ENCODE data around the gene ATP6V1G2.

ATP6V1G2 gene

GRCh38 chr6:31530659-31531058, 15.7 kb downstream of the ATP6V1G2 start:
- H4K20me1 ChIP-seq (ENCODE audit: control insufficient read depth, insufficient read depth, low read depth, low read length): peaks cover 23% of the 10 kb centered on the region
- peaks cover 67% of the 10 kb centered on the region for H3K36me3 ChIP-seq (ENCODE audit: control insufficient read depth, low read length)
- H3K79me2 ChIP-seq (ENCODE audit: control insufficient read depth, low read length): peaks cover 23% of the 10 kb centered on the region

GRCh38 chr6:31529329-31530150, 16.9 kb downstream of the ATP6V1G2 start:
- no peak for TF ChIP-seq EZH2phosphoT487 (IDR thresholded peaks at IDR 0.05; ENCODE audit: borderline replicate concordance, low read length)
- no peak for TF ChIP-seq CTCF (IDR thresholded peaks at IDR 0.05; ENCODE audit: low read depth, low read length, poor library complexity, severe bottlenecking)
- peaks cover 48% of the 10 kb centered on the region for H3F3A ChIP-seq (ENCODE audit: control insufficient read depth, insufficient read depth)
- no peaks in the 10 kb centered on the region for H3K9me2 ChIP-seq (replicated peaks; ENCODE audit: control insufficient read depth, low read length)
- no peaks in the 10 kb centered on the region for H3K9me3 ChIP-seq (ENCODE audit: control insufficient read depth, insufficient read depth, low read length)
- H3K27me3 ChIP-seq (ENCODE audit: control insufficient read depth, low read length): no peaks in the 10 kb centered on the region
- H3K27ac ChIP-seq (ENCODE audit: low read depth, low read length): no peak overlapping the region
- H3K36me3 ChIP-seq (ENCODE audit: control insufficient read depth, low read length): peaks cover 56% of the 10 kb centered on the region
- no peak overlapping the region for H3K4me3 ChIP-seq (ENCODE audit: low read length)
- H3K4me1 ChIP-seq (ENCODE audit: control insufficient read depth, low read length): no peaks in the 10 kb centered on the region
- H3K4me2 ChIP-seq (ENCODE audit: low read length): no peak overlapping the region
- H3K79me2 ChIP-seq (ENCODE audit: control insufficient read depth, low read length): peaks cover 11% of the 10 kb centered on the region
- H4K20me1 ChIP-seq (ENCODE audit: control insufficient read depth, insufficient read depth, low read depth, low read length): peaks cover 14% of the 10 kb centered on the region; the same call in 1 of the 2 replicates

More at GRCh38 chr6:31530659-31531058, 15.7 kb downstream of the ATP6V1G2 start:
- H3K9me2 ChIP-seq (replicated peaks; ENCODE audit: control insufficient read depth, low read length): no peaks in the 10 kb centered on the region
- H3K27me3 ChIP-seq (ENCODE audit: control insufficient read depth, low read length): no peaks in the 10 kb centered on the region
- no peaks in the 10 kb centered on the region for H3K4me1 ChIP-seq (ENCODE audit: control insufficient read depth, low read length)
- TF ChIP-seq CTCF (IDR thresholded peaks at IDR 0.05; ENCODE audit: low read depth, low read length, poor library complexity, severe bottlenecking) (no peak), EZH2phosphoT487 (IDR thresholded peaks at IDR 0.05; ENCODE audit: borderline replicate concordance, low read length) (no peak)
- no peaks in the 10 kb centered on the region for H3K9me3 ChIP-seq (ENCODE audit: control insufficient read depth, insufficient read depth, low read length)
- H3K27ac ChIP-seq (ENCODE audit: low read depth, low read length): no peak overlapping the region
- H3F3A ChIP-seq (ENCODE audit: control insufficient read depth, insufficient read depth): peaks cover 52% of the 10 kb centered on the region
- no peak overlapping the region for H3K4me3 ChIP-seq (ENCODE audit: low read length)
- no peak overlapping the region for H3K4me2 ChIP-seq (ENCODE audit: low read length)

- Histone ChIP-seq H3K4me3 (ENCODE audit: low read length) (no peak within 1 kb of the TSS), H4K20me1 (ENCODE audit: control insufficient read depth, insufficient read depth, low read depth, low read length) (peaks cover 14% of the 10 kb centered on the region; the same call in 1 of the 2 replicates), H3K79me2 (ENCODE audit: control insufficient read depth, low read length) (peaks cover 7% of the 10 kb centered on the region), H3K9me3 (ENCODE audit: control insufficient read depth, insufficient read depth, low read length) (no peaks in the 10 kb centered on the region), H3K9me2 (replicated peaks; ENCODE audit: control insufficient read depth, low read length) (no peaks in the 10 kb centered on the region), H3F3A (ENCODE audit: control insufficient read depth, insufficient read depth) (peaks cover 48% of the 10 kb centered on the region), H3K27ac (ENCODE audit: low read depth, low read length) (no peak within 1 kb of the TSS), H3K4me1 (ENCODE audit: control insufficient read depth, low read length) (no peaks in the 10 kb centered on the region), H3K4me2 (ENCODE audit: low read length) (no peak within 1 kb of the TSS), H3K36me3 (ENCODE audit: control insufficient read depth, low read length) (peaks cover 49% of the 10 kb centered on the region), H3K27me3 (ENCODE audit: control insufficient read depth, low read length) (no peaks in the 10 kb centered on the region)
- TF ChIP-seq EZH2phosphoT487 (IDR thresholded peaks at IDR 0.05; ENCODE audit: borderline replicate concordance, low read length): no peak
- TF ChIP-seq CTCF (IDR thresholded peaks at IDR 0.05; ENCODE audit: low read depth, low read length, poor library complexity, severe bottlenecking): no peak
Observed at GRCh38 chr6:31528821-31529328, 17.5 kb downstream of the ATP6V1G2 start, which contains the start of gene MCCD1. TSS of gene MCCD1 (plus strand) at chr6:31528962. CDS start at chr6:31529015, 53 bp downstream.
